PC-3 (cell line): Measurements from ENCODE around the gene TST.

Source experiments
- CTCF ChIP-seq: fragments of 300-600 bp; sonication (generic); conservative IDR thresholded peaks from 2 replicates; pipeline ENCODE4 v1.5.1; 2017; ENCODE audit warnings: antibody characterized with exemption, low read depth, mild to moderate bottlenecking, low read length
- EZH2phosphoT487 ChIP-seq: fragments of 300-600 bp; sonication (generic); IDR thresholded peaks from 2 replicates; pipeline ENCODE4 v1.6.1; 2018; ENCODE audit warnings: mild to moderate bottlenecking, antibody characterized with exemption, low read length, borderline replicate concordance

DNA sequence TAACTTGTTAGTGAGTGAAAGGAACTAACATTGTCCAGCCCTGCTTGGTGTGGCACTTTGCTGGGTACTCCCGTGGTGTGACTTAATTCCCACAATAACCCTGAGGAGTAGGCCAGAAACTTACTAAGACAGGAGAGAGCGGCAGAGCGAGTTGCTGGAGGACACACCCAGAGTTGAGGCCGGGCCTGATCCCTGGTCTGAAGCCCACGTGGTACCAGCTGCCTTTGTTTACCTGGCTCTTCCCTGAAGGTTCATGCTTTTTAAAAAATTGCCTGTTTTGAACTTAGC lies 889 bp upstream of the TST start:
- TF ChIP-seq CTCF (no peak), EZH2phosphoT487 (no peak)
